SU-DHL-6 (cell line): ENCODE data around the gene ATP2A3.

Source experiments
- EZH2phosphoT487 ChIP-seq: fragments of 200-600 bp; sonication (generic), shearing (Covaris generic); conservative IDR thresholded peaks from 2 replicates; pipeline ENCODE4 v1.6.1; 2018; ENCODE audit warnings: mild to moderate bottlenecking, antibody characterized with exemption, low read length, moderate library complexity, mixed read lengths
- TF ChIP-seq, protein P1 (sequence below): fragments of 200-600 bp; sonication (generic); IDR thresholded peaks from one replicate; pipeline ENCODE4 v1.5.1; 2017; ENCODE audit warnings: antibody characterized with exemption, mild to moderate bottlenecking, low read length, moderate library complexity; ENCODE audit not compliant: insufficient read depth, poor library complexity, severe bottlenecking

DNA sequence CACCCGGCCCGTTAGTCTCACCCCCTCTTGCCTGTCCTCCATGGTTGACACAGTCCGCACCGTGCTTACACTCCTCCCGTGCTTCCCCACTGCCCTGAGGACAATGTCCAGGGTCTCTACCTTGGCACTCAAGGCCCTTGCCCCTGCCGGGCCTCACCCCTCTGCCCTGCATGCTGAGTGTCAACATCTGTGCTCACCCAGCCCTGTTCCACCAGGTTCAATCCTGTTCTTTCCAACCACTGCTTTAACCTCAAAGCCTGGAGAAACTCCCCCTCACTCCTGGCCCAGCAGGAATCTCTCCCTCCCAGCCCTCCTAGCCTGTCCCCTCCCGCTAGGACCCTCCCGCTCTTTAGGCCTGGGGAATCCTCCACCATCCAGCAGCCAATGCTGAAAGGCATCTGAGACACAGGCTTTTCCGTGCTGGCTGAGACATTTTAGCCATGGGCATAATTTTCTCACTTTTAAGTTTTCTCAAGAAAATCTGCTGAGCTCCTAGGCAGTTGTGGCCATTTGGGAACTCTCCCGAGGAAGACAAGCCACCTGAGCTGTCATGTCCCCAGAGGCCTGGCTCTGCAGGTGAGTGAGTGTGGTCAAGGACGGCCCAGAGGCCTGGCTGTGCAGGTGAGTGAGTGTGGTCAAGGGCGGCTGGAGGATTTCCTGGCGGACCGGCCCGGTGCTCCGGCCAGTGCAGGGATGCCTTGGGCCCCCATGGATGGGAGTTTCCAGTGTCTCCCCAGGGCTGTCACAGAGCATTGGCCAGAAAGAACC lies 37.2 kb downstream of the ATP2A3 start:
- TF ChIP-seq, protein P1, sequence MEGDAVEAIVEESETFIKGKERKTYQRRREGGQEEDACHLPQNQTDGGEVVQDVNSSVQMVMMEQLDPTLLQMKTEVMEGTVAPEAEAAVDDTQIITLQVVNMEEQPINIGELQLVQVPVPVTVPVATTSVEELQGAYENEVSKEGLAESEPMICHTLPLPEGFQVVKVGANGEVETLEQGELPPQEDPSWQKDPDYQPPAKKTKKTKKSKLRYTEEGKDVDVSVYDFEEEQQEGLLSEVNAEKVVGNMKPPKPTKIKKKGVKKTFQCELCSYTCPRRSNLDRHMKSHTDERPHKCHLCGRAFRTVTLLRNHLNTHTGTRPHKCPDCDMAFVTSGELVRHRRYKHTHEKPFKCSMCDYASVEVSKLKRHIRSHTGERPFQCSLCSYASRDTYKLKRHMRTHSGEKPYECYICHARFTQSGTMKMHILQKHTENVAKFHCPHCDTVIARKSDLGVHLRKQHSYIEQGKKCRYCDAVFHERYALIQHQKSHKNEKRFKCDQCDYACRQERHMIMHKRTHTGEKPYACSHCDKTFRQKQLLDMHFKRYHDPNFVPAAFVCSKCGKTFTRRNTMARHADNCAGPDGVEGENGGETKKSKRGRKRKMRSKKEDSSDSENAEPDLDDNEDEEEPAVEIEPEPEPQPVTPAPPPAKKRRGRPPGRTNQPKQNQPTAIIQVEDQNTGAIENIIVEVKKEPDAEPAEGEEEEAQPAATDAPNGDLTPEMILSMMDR, result no peak
- TF ChIP-seq EZH2phosphoT487, result no peak
